NCI-H446 treated with DMSO at 0.1 percent for 48 hours (cell line): ENCODE data around the gene MALAT1.

Experiments used
- DNase-seq: peaks from one replicate; lab custom pipeline; 2025; lab: John Stamatoyannopoulos, UW

Gene MALAT1

GRCh38 chr11:65479184-65480145 is 19.4 kb upstream of the MALAT1 start:
- DNase-seq = peak; percentile 72

GRCh38 chr11:65482306-65482850 is 16.5 kb upstream of the MALAT1 start:
- no peak for DNase-seq

GRCh38 chr11:65485920-65486219 is 13.0 kb upstream of the MALAT1 start:
- no peak for DNase-seq

- DNase-seq = no peak
Measured at GRCh38 chr11:65486570-65487466, 12.0 kb upstream of the MALAT1 start.

- DNase-seq = peak; percentile 100
Measured at GRCh38 chr11:65487467-65488272, 11.2 kb upstream of the MALAT1 start.

- no peak for DNase-seq
Measured at GRCh38 chr11:65488273-65489034, 10.4 kb upstream of the MALAT1 start.

GRCh38 chr11:65489035-65489705 is 9.7 kb upstream of the MALAT1 start:
- DNase-seq = no peak

- DNase-seq = peak; percentile 11
Measured at GRCh38 chr11:65489706-65490320, 9.0 kb upstream of the MALAT1 start.

GRCh38 chr11:65491163-65491465 is 7.7 kb upstream of the MALAT1 start:
- no peak for DNase-seq

- DNase-seq = peak; percentile 74
Measured at GRCh38 chr11:65491614-65492386, 7.0 kb upstream of the MALAT1 start.

- no peak for DNase-seq
Measured at GRCh38 chr11:65492387-65492636, 6.5 kb upstream of the MALAT1 start.

GRCh38 chr11:65492637-65493366 is 6.0 kb upstream of the MALAT1 start:
- DNase-seq = peak; percentile 65

- peak; percentile 44 for DNase-seq
Measured at GRCh38 chr11:65493367-65494176, 5.3 kb upstream of the MALAT1 start.

GRCh38 chr11:65496304-65497140 is 2.3 kb upstream of the MALAT1 start:
- no peak for DNase-seq

GRCh38 chr11:65497141-65498041 is 1.5 kb upstream of the MALAT1 start:
- peak; percentile 99 for DNase-seq
